Endothelial cell of umbilical vein (primary cell): ENCODE measurements around the gene UBE2QL1. TPM values are rescaled to one million over a fixed set of nuclear protein-coding genes. Genes with fewer than 3 reads are reported as not detected.

Source experiments
- BruUV-seq: library from RNA; stranded (reverse); fragments of 400-500 nt; replicated peaks from 2 replicates; lab custom pipeline; 2021; lab: Mats Ljungman, UMichigan
- CTCF ChIA-PET: fragments of 300-600, 350-600 bp; sonication (Branson Sonifier 250); formaldehyde crosslinking; loops from one replicate; lab custom pipeline; 2021; ENCODE audit warnings: antibody characterized with exemption, inconsistent platforms; lab: Charles Lee
- POLR2A ChIA-PET: fragments of 300-600, 350-600 bp; sonication (Branson Sonifier 250); formaldehyde crosslinking; loops from one replicate; lab custom pipeline; 2021; ENCODE audit warnings: antibody characterized with exemption, inconsistent platforms; lab: Charles Lee
- DNase-seq: peaks from one replicate; pipeline ENCODE4 v3.0.0-alpha.2; 2011; ENCODE audit warnings: low read depth, low spot score
- FAIRE-seq: peaks from 2 replicates; lab custom pipeline; 2011; peaks lifted over from hg19 to GRCh38; lab: Jason Lieb, UNC
- H2AFZ ChIP-seq: 2 replicates; pipeline ENCODE4 v1.6.0; 2012; ENCODE audit warnings: low read depth, low read length, control low read depth, inconsistent platforms
- H3K27ac ChIP-seq: 2 replicates; pipeline ENCODE4 v1.5.1; 2011; ENCODE audit warnings: low read depth, mild to moderate bottlenecking, control low read depth, low read length, moderate library complexity; ENCODE audit not compliant: insufficient read depth
- H3K27me3 ChIP-seq, 2 experiments: 2 replicates each; pipeline versions ENCODE4 v1.6.0 to v1.6.1; 2011; ENCODE audit warnings: low read length in 2 of 2, mixed read lengths in 1 of 2; ENCODE audit not compliant: control insufficient read depth in 2 of 2, insufficient read depth in 2 of 2
- H3K36me3 ChIP-seq, 2 experiments: 2 replicates in 1 of 2; 3 replicates in 1 of 2; pipeline ENCODE4 v1.5.1; 2011; ENCODE audit warnings: low read length in 2 of 2, mild to moderate bottlenecking in 1 of 2, moderate library complexity in 1 of 2; ENCODE audit not compliant: control insufficient read depth in 2 of 2, insufficient read depth in 2 of 2; ENCODE audit errors: extremely low read depth in 1 of 2
- H3K4me1 ChIP-seq: 3 replicates; pipeline ENCODE4 v1.5.1; 2011; ENCODE audit warnings: mild to moderate bottlenecking, low read length; ENCODE audit not compliant: control insufficient read depth, insufficient read depth; ENCODE audit errors: extremely low read depth
- H3K4me2 ChIP-seq: 2 replicates; pipeline ENCODE4 v1.6.1; 2011; ENCODE audit warnings: low read length, control low read depth, mixed read lengths; ENCODE audit not compliant: insufficient read depth
- H3K4me3 ChIP-seq, 3 experiments: fragments of 200-600 bp in 1 of 3; sonication (generic), shearing (Covaris generic) in 1 of 3; replicated peaks in 1 of 3; 2 replicates each; pipeline ENCODE4 v1.5.1; 2011 to 2016; ENCODE audit warnings: control low read depth in 3 of 3, low read length in 3 of 3, mild to moderate bottlenecking in 2 of 3, inconsistent platforms in 1 of 3, low read depth in 1 of 3, moderate library complexity in 1 of 3; ENCODE audit not compliant: insufficient read depth in 1 of 3
- H3K79me2 ChIP-seq: 2 replicates; pipeline ENCODE4 v1.6.0; 2012; ENCODE audit warnings: low read length, inconsistent platforms; ENCODE audit not compliant: control insufficient read depth, insufficient read depth
- H3K9ac ChIP-seq: replicated peaks from 2 replicates; pipeline ENCODE3; 2011; ENCODE audit warnings: low read length, control low read depth; ENCODE audit not compliant: insufficient read depth; ENCODE audit errors: extremely low read depth
- H3K9me1 ChIP-seq: replicated peaks from 3 replicates; pipeline ENCODE4 v1.6.0; 2011; ENCODE audit warnings: mild to moderate bottlenecking, low read length; ENCODE audit not compliant: control insufficient read depth, insufficient read depth; ENCODE audit errors: extremely low read depth
- H3K9me3 ChIP-seq: replicated peaks from 2 replicates; pipeline ENCODE4 v1.5.1; 2012; ENCODE audit warnings: low read length, inconsistent platforms; ENCODE audit not compliant: control insufficient read depth, insufficient read depth
- H4K20me1 ChIP-seq: replicated peaks from 2 replicates; pipeline ENCODE3; 2011; ENCODE audit warnings: mild to moderate bottlenecking, low read length; ENCODE audit not compliant: control insufficient read depth, insufficient read depth; ENCODE audit errors: extremely low read depth
- CTCF ChIP-seq, 2 donors: IDR thresholded peaks; 1 replicate in 1 of 2; 2 replicates in 1 of 2; pipeline ENCODE4 v1.5.1; 2011; ENCODE audit warnings: low read length in 2 of 2, mild to moderate bottlenecking in 2 of 2, moderate library complexity in 2 of 2, control low read depth in 1 of 2, inconsistent platforms in 1 of 2, low read depth in 1 of 2; ENCODE audit not compliant: insufficient read depth in 1 of 2; ENCODE audit errors: extremely low read depth in 1 of 2
- EZH2 ChIP-seq: IDR thresholded peaks from 2 replicates; pipeline ENCODE4 v1.6.1; 2012; ENCODE audit warnings: borderline replicate concordance, low read depth, mild to moderate bottlenecking, moderate library complexity, low read length, inconsistent platforms; ENCODE audit not compliant: severe bottlenecking
- FOS ChIP-seq: IDR thresholded peaks from 2 replicates; pipeline ENCODE4 v1.6.1; 2011; ENCODE audit warnings: mild to moderate bottlenecking, low read length, moderate library complexity, borderline replicate concordance; ENCODE audit not compliant: insufficient read depth
- GATA2 ChIP-seq: IDR thresholded peaks from 2 replicates; pipeline ENCODE4 v1.7.0; 2011; ENCODE audit warnings: low read depth, mild to moderate bottlenecking, moderate library complexity, mixed read lengths, low read length; ENCODE audit not compliant: insufficient read length, insufficient read depth
- JUN ChIP-seq: IDR thresholded peaks from 2 replicates; pipeline ENCODE4 v1.6.1; 2011; ENCODE audit warnings: borderline replicate concordance, low read depth; ENCODE audit not compliant: insufficient read length, insufficient read depth
- MAX ChIP-seq: IDR thresholded peaks from 2 replicates; pipeline ENCODE4 v1.6.1; 2011; ENCODE audit not compliant: insufficient read depth, insufficient read length
- MYC ChIP-seq: IDR thresholded peaks from one replicate; pipeline ENCODE4 v1.6.1; 2011; ENCODE audit warnings: mild to moderate bottlenecking, low read depth, low read length
- POLR2A ChIP-seq: IDR thresholded peaks from 2 replicates; pipeline ENCODE4 v1.6.1; 2012; ENCODE audit warnings: low read depth, mild to moderate bottlenecking, control low read depth, low read length
- POLR2AphosphoS5 ChIP-seq: IDR thresholded peaks from 2 replicates; pipeline ENCODE4 v1.6.1; 2012; ENCODE audit warnings: low read depth, mild to moderate bottlenecking, control low read depth, low read length, moderate library complexity; ENCODE audit not compliant: insufficient read depth
- dilution Hi-C: fragments of 300-500 bp; cut with MboI; formaldehyde crosslinking; loops from one replicate; pipeline ENCODE4 v1.15.0; 2019; ENCODE audit warnings: low sequenced_read_pairs; ENCODE audit not compliant: extremely low pct_ligation_motif_present
- intact Hi-C: fragments of 100-400 bp; cut with micrococcal nuclease; formaldehyde crosslinking; loops from one replicate; pipeline ENCODE4 v1.10.0; 2022
- polyA plus RNA-seq, 4 experiments: library from polyadenylated mRNA; depleted of rRNA in 3 of 4; stranded (reverse) in 3 of 4; unstranded in 1 of 4; fragments of >200 nt; gene quantifications; 2 replicates each; pipeline versions ENCODE4 v1.2.1 to v1.2.3, GENCODE V29; 2011 to 2012; ENCODE audit warnings: missing spikeins in 1 of 4
- total RNA-seq: library from RNA; stranded (reverse); gene quantifications from 2 replicates; pipeline ENCODE4 v1.2.3, GENCODE V29; 2021

UBE2QL1 gene
- total and polyA plus RNA-seq, 2 donors (not counting 3 experiments of a cell fraction or from before 2014, with no cell fraction given) = 0.04 to 0.15 TPM

- no peak overlapping the region for H3K9ac ChIP-seq
- no peaks in the 10 kb centered on the region for H3K4me1 ChIP-seq
- no peak overlapping the region for H3K27ac ChIP-seq
- FAIRE-seq (no peak), DNase-seq (no peak)
- BruUV-seq = no TSS peak
- H2AFZ ChIP-seq = no peak overlapping the region
- no peaks in the 10 kb centered on the region for H3K36me3 ChIP-seq
- H3K4me3 ChIP-seq = no peak overlapping the region
- H3K9me1 ChIP-seq = no peaks in the 10 kb centered on the region
- H3K27me3 ChIP-seq = peaks cover 0 to 2% of the 10 kb centered on the region in 2 experiments
- ChIA-PET POLR2A (no interaction called here), CTCF (no interaction called here)
- H3K9me3 ChIP-seq = no peaks in the 10 kb centered on the region
- intact Hi-C loops (no loop called here), dilution Hi-C loops (no loop called here)
- no peaks in the 10 kb centered on the region for H3K79me2 ChIP-seq
- H4K20me1 ChIP-seq = no peaks in the 10 kb centered on the region
- no peak for TF ChIP-seq POLR2A
- no peak overlapping the region for H3K4me2 ChIP-seq
These were observed 90.4 kb downstream of the UBE2QL1 start for GRCh38 chr5:6539060-6539459.

GRCh38 chr5:6540111-6540827, 91.6 kb downstream of the UBE2QL1 start:
- Histone ChIP-seq H3K79me2 (no peaks in the 10 kb centered on the region), H3K4me3 (no peak overlapping the region), H3K9me1 (no peaks in the 10 kb centered on the region), H2AFZ (no peak overlapping the region), H3K9me3 (no peaks in the 10 kb centered on the region), H3K9ac (no peak overlapping the region), H3K4me1 (no peaks in the 10 kb centered on the region), H3K4me2 (no peak overlapping the region), H3K27me3 (peaks cover 0 to 2% of the 10 kb centered on the region in 2 experiments), H3K36me3 (no peaks in the 10 kb centered on the region), H3K27ac (no peak overlapping the region), H4K20me1 (no peaks in the 10 kb centered on the region)
- ChIA-PET POLR2A (no interaction called here), CTCF (no interaction called here)
- intact Hi-C loops = no loop called here
- TF ChIP-seq JUN (no peak), POLR2A (no peak), CTCF (IDR thresholded peaks at IDR 0.05; ENCODE audit: extremely low read depth in 1 of 2, insufficient read depth in 1 of 2, low read depth in 1 of 2, low read length in 2 of 2) (no peak), EZH2 (no peak), GATA2 (no peak), MAX (no peak), MYC (no peak), FOS (no peak), POLR2AphosphoS5 (no peak)
- dilution Hi-C loops = no loop called here
- BruUV-seq = no TSS peak
- no peak for DNase-seq
- FAIRE-seq = no peak
